ENCODE data around the gene CBLL1.

The CBLL1 gene

DNA sequence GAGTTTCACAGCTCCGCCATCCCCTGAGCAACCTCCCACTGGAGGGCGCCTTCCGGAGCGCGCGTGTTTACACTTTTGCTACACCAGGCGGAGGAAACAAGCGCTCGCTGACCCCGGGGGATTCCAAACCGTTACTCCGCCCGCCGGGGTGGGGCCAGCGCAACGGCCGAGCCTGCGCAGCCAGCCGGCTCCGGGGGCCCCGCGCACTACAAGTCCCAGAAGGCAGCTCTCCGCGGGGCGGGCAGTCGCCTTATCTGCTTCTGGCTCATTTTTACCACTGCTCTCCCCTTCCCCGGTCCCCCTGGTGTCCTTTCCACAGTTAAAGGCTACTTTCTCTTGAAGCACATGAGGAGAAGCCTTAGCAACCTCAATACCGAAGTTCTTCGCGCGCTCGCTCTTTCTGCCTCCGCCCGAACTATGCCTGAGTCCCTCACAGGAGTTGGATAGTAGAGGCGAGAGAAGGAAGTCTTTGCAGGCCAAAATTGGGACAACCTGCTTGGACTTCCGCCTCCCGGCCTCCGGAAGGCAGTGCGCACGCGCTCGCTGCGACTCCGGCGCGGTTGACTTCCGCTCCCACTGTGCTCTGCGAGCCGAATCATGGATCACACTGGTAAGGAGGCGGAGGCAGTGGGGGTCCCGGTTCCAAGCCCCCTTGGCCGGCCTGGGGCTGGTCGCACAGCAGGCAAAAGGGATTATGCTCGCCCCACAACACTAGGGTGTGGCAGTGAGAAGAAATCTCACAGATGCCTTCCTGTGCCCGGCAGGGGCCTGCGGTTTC lies at the start of gene CBLL1:
Gene CBLL1 (plus strand): TSS at position 576 of the 778 bp plus-strand sequence. CDS start 22 bp downstream, at position 598.
- Mint-ChIP-seq H3K27ac (peak within 1 kb of the TSS; percentile 99), H3K27me3 (no peaks in the 10 kb centered on the region), H3K4me3 (peak within 1 kb of the TSS; percentile 97), H3K9me3 (no peaks in the 10 kb centered on the region), H3K4me1 (peaks cover 47% of the 10 kb centered on the region), H3K36me3 (peaks cover 2% of the 10 kb centered on the region)

- Mint-ChIP-seq H3K27me3 (peaks cover 7% of the 10 kb centered on the region), H3K4me3 (no peak overlapping the region), H3K27ac (no peak overlapping the region), H3K36me3 (no peaks in the 10 kb centered on the region), H3K4me1 (no peaks in the 10 kb centered on the region), H3K9me3 (no peaks in the 10 kb centered on the region)
Observed at GRCh38 chr7:107694386-107694785, 49.6 kb upstream of the CBLL1 start.

GRCh38 chr7:107696330-107696946 lies 47.5 kb upstream of the CBLL1 start:
- no peaks in the 10 kb centered on the region for H3K36me3 Mint-ChIP-seq
- no peaks in the 10 kb centered on the region for H3K4me1 Mint-ChIP-seq
- H3K27me3 Mint-ChIP-seq = peaks cover 3% of the 10 kb centered on the region
- H3K4me3 Mint-ChIP-seq = no peak overlapping the region
- no peaks in the 10 kb centered on the region for H3K9me3 Mint-ChIP-seq
- H3K27ac Mint-ChIP-seq = no peak overlapping the region

- Mint-ChIP-seq H3K36me3 (no peaks in the 10 kb centered on the region), H3K27me3 (peaks cover 4% of the 10 kb centered on the region), H3K9me3 (no peaks in the 10 kb centered on the region), H3K27ac (no peak overlapping the region), H3K4me3 (no peak overlapping the region), H3K4me1 (no peaks in the 10 kb centered on the region)
Observed at GRCh38 chr7:107697321-107698049, 46.5 kb upstream of the CBLL1 start.

- Mint-ChIP-seq H3K9me3 (no peaks in the 10 kb centered on the region), H3K27me3 (peaks cover 1% of the 10 kb centered on the region), H3K4me1 (peaks cover 9% of the 10 kb centered on the region), H3K27ac (no peak overlapping the region), H3K36me3 (no peaks in the 10 kb centered on the region), H3K4me3 (no peak overlapping the region)
Observed at GRCh38 chr7:107700570-107700969, 43.4 kb upstream of the CBLL1 start.

DNA sequence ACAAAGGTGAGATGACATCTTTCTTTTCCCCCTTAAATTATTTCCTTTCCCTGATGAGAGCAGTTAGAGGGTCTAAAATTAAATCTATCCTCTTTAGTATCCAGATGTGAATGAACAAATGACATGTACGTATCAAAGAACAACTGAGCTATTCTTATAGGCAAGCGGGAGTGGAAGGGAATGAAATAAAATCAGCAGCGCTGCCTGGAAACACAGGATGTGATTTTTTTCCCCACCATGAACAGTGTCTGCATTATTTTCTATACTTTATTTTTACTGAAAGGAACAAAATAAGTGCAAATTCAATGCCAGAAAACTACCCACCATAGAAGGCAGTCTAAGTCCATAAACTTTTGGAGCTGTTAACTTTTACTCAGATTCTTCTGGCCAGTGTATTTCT lies 42.8 kb upstream of the CBLL1 start:
- Mint-ChIP-seq H3K27ac (no peak overlapping the region), H3K4me3 (no peak overlapping the region), H3K36me3 (no peaks in the 10 kb centered on the region), H3K9me3 (no peaks in the 10 kb centered on the region), H3K4me1 (peaks cover 9% of the 10 kb centered on the region), H3K27me3 (peaks cover 1% of the 10 kb centered on the region)

- Mint-ChIP-seq H3K4me1 (peaks cover 9% of the 10 kb centered on the region), H3K9me3 (no peaks in the 10 kb centered on the region), H3K4me3 (no peak overlapping the region), H3K36me3 (no peaks in the 10 kb centered on the region), H3K27me3 (peaks cover 1% of the 10 kb centered on the region), H3K27ac (no peak overlapping the region)
Observed at GRCh38 chr7:107703219-107703618, 40.7 kb upstream of the CBLL1 start.

- H3K27me3 Mint-ChIP-seq = peaks cover 1% of the 10 kb centered on the region
- H3K9me3 Mint-ChIP-seq = no peaks in the 10 kb centered on the region
- peaks cover 9% of the 10 kb centered on the region for H3K4me1 Mint-ChIP-seq
- H3K27ac Mint-ChIP-seq = no peak overlapping the region
- no peaks in the 10 kb centered on the region for H3K36me3 Mint-ChIP-seq
- no peak overlapping the region for H3K4me3 Mint-ChIP-seq
Observed at GRCh38 chr7:107703872-107704271, 40.1 kb upstream of the CBLL1 start.

GRCh38 chr7:107708956-107709355 lies 35.0 kb upstream of the CBLL1 start:
- no peak overlapping the region for H3K4me3 Mint-ChIP-seq
- H3K9me3 Mint-ChIP-seq = no peaks in the 10 kb centered on the region
- H3K4me1 Mint-ChIP-seq = no peaks in the 10 kb centered on the region
- H3K36me3 Mint-ChIP-seq = no peaks in the 10 kb centered on the region
- H3K27me3 Mint-ChIP-seq = no peaks in the 10 kb centered on the region
- no peak overlapping the region for H3K27ac Mint-ChIP-seq

DNA sequence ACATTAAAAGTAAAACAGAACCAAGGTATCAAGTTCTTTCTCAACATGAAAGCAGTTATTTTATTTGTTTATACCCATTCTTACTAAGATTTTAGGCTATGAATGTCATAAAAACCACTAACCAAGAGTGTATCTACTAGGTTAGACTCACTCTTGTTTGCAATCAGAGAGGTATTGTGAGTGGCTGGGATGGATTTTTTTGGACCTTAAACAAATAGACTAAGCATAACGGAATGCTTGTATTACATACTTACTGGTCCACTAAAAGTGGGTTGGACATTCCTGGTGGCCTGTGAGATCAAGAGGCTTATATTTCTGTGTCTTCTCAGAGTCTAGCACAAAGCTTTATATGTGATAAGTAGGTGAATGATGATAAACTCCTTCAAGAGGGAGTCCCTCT lies 32.6 kb upstream of the CBLL1 start:
- H3K4me3 Mint-ChIP-seq = no peak overlapping the region
- no peaks in the 10 kb centered on the region for H3K27me3 Mint-ChIP-seq
- H3K36me3 Mint-ChIP-seq = no peaks in the 10 kb centered on the region
- no peaks in the 10 kb centered on the region for H3K9me3 Mint-ChIP-seq
- H3K4me1 Mint-ChIP-seq = no peaks in the 10 kb centered on the region
- no peak overlapping the region for H3K27ac Mint-ChIP-seq

DNA sequence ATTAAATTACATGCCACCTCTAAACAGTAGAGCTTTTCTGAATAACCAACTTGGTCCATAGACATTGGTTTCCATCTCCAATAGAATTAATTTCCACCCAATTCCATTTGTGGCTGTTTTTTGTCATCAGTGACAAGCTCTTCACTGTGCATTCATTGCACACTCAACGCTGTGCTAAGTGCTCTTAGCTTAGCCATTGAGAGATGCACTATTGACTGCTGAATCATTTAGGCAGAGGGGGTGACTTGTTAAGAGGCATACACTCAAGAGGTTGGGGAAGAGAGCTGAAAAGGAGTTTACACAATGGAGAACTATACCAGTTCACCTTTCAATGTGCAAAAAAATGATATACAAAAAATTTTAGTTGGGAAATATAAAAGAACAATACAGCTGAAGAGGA lies 31.9 kb upstream of the CBLL1 start:
- H3K4me1 Mint-ChIP-seq = no peaks in the 10 kb centered on the region
- no peaks in the 10 kb centered on the region for H3K9me3 Mint-ChIP-seq
- H3K4me3 Mint-ChIP-seq = no peak overlapping the region
- H3K27me3 Mint-ChIP-seq = no peaks in the 10 kb centered on the region
- H3K36me3 Mint-ChIP-seq = no peaks in the 10 kb centered on the region
- H3K27ac Mint-ChIP-seq = no peak overlapping the region

DNA sequence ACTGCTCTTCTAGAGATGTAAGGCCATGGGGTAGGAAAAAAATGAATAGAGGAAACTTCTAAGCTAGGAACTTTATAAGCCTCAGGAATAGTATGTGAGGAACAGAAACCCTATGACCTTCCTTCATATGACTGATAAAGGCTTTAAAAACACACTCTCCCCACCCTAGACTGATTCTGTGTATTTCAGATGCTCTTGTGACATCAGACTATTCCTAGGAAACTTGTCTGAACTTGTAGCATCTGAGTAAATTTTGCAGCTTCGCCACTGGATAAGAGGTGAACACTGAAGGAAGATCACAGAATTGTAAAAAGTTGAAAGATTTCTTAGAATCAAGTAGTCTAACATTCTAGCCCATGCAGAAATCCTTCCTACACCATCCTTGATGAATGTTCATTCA lies 31.0 kb upstream of the CBLL1 start:
- H3K4me1 Mint-ChIP-seq = no peaks in the 10 kb centered on the region
- H3K27me3 Mint-ChIP-seq = no peaks in the 10 kb centered on the region
- H3K9me3 Mint-ChIP-seq = no peaks in the 10 kb centered on the region
- no peak overlapping the region for H3K27ac Mint-ChIP-seq
- no peak overlapping the region for H3K4me3 Mint-ChIP-seq
- H3K36me3 Mint-ChIP-seq = no peaks in the 10 kb centered on the region

GRCh38 chr7:107715531-107715930 lies 28.4 kb upstream of the CBLL1 start:
- Mint-ChIP-seq H3K27me3 (no peaks in the 10 kb centered on the region), H3K4me3 (no peak overlapping the region), H3K36me3 (no peaks in the 10 kb centered on the region), H3K4me1 (no peaks in the 10 kb centered on the region), H3K27ac (no peak overlapping the region), H3K9me3 (no peaks in the 10 kb centered on the region)

- Mint-ChIP-seq H3K36me3 (no peaks in the 10 kb centered on the region), H3K9me3 (no peaks in the 10 kb centered on the region), H3K27ac (no peak overlapping the region), H3K4me3 (no peak overlapping the region), H3K4me1 (no peaks in the 10 kb centered on the region), H3K27me3 (no peaks in the 10 kb centered on the region)
Observed at GRCh38 chr7:107718456-107719193, 25.3 kb upstream of the CBLL1 start.

DNA sequence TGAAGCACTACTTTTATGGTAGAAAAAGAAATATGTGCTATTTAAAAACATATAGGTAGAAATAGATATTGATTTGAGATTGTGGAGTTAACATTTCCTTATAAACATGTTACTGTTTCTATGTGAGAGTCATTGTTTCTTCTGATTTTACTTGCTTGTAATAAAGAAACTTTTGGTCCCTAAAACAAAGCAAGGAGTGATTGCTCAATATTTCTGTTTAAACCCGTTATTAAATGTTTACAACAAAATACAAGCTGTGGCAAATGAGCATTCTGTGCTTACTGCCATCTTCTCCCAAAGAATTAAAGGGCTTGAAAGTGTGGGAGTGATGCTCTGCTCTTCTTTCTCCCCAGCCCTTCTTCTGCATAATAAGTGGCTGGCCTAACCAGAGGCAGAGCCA lies 22.7 kb upstream of the CBLL1 start:
- no peaks in the 10 kb centered on the region for H3K36me3 Mint-ChIP-seq
- H3K4me1 Mint-ChIP-seq = no peaks in the 10 kb centered on the region
- no peak overlapping the region for H3K4me3 Mint-ChIP-seq
- H3K27ac Mint-ChIP-seq = no peak overlapping the region
- H3K9me3 Mint-ChIP-seq = no peaks in the 10 kb centered on the region
- no peaks in the 10 kb centered on the region for H3K27me3 Mint-ChIP-seq
